ENCODE data around the gene DNAH6. TPM values are rescaled to one million over a fixed set of nuclear protein-coding genes. Genes with fewer than 3 reads are reported as not detected.
"Not testable (repeated sequence)": the region's sequence is repeated elsewhere in the genome, so short reads cannot be mapped to it uniquely, and the experiment has no call there.

DNAH6 gene
- 1.6 TPM for polyA plus RNA-seq (2013)

GRCh38 chr2:84516234-84516986 is at the start of gene DNAH6:
Gene DNAH6 (plus strand): TSS chr2:84516498. CDS start chr2:84517827, 1,329 bp downstream.
- peak; percentile 88 to 96 (median 94) for DNase-seq
- CTCF ChIA-PET: interaction anchor here (1.0 to 1.3 kb wide), 3 partner anchors 19 to 342 kb away, joined by 3 to 4 read pairs (median 3); no protein-coding TSS in a partner anchor
- Histone ChIP-seq H3K27ac (ENCODE audit: insufficient read depth in 1 of 2, low read depth in 1 of 2, low read length in 2 of 2, poor library complexity in 1 of 2, severe bottlenecking in 2 of 2) (peak within 1 kb of the TSS; percentile 20 to 61), H3K4me3 (ENCODE audit: control insufficient read depth in 1 of 7, extremely low read depth in 1 of 7, insufficient read depth in 4 of 7, low read depth in 2 of 7, low read length in 6 of 7) (peak within 1 kb of the TSS; percentile 47 to 82 (median 60)), H3K27me3 (replicated peaks in 2 of 5; ENCODE audit: control insufficient read depth in 4 of 5, insufficient read depth in 5 of 5, low read length in 4 of 5) (peaks cover 0 to 4% (median 0%) of the 10 kb centered on the region in 5 experiments), H3K36me3 (ENCODE audit: control insufficient read depth in 4 of 4, insufficient read depth in 4 of 4, low read length in 3 of 4) (no peaks in the 10 kb centered on the region), H3K9me3 (ENCODE audit: control extremely low read depth in 1 of 5, control insufficient read depth in 4 of 5, insufficient read depth in 2 of 5, low read depth in 1 of 5, low read length in 4 of 5) (peaks cover 0 to 11% (median 0%) of the 10 kb centered on the region in 5 experiments), H3K4me1 (ENCODE audit: control extremely low read depth in 1 of 4, control insufficient read depth in 4 of 4, insufficient read depth in 4 of 4, low read length in 3 of 4) (peaks cover 3 to 10% (median 7%) of the 10 kb centered on the region in 4 experiments)
- WGBS (ENCODE audit: insufficient coverage): 6% methylated on average over 27 of the region's 31 CpGs
- POLR2A ChIA-PET: no interaction called here

- no peak for DNase-seq
- peaks cover 0 to 28% (median 6%) of the 10 kb centered on the region in 5 experiments for H3K9me3 ChIP-seq (ENCODE audit: control extremely low read depth in 1 of 5, control insufficient read depth in 4 of 5, insufficient read depth in 2 of 5, low read depth in 1 of 5, low read length in 4 of 5)
- CTCF ChIA-PET: interaction anchor here (1.5 kb wide), 1 partner anchor 8 kb away, joined by 3 read pairs; the partner anchor contains the start of gene SUCLG1
These were observed 48.9 kb upstream of the DNAH6 start for GRCh38 chr2:84467389-84467788.

GRCh38 chr2:84472423-84472822 is 43.9 kb upstream of the DNAH6 start:
- H3K27ac ChIP-seq (ENCODE audit: insufficient read depth in 1 of 2, low read depth in 1 of 2, low read length in 2 of 2, poor library complexity in 1 of 2, severe bottlenecking in 2 of 2); H3K27me3 ChIP-seq (replicated peaks in 2 of 5; ENCODE audit: control insufficient read depth in 4 of 5, insufficient read depth in 5 of 5, low read length in 4 of 5); H3K36me3 ChIP-seq (ENCODE audit: control insufficient read depth in 4 of 4, insufficient read depth in 4 of 4, low read length in 3 of 4); H3K4me3 ChIP-seq (ENCODE audit: control insufficient read depth in 1 of 7, extremely low read depth in 1 of 7, insufficient read depth in 4 of 7, low read depth in 2 of 7, low read length in 6 of 7); CTCF ChIA-PET; H3K4me1 ChIP-seq (ENCODE audit: control extremely low read depth in 1 of 4, control insufficient read depth in 4 of 4, insufficient read depth in 4 of 4, low read length in 3 of 4); DNase-seq; POLR2A ChIA-PET: not testable (repeated sequence)
- 63% methylated on average over 2 of the region's 2 CpGs for WGBS (ENCODE audit: insufficient coverage)
- H3K9me3 ChIP-seq (ENCODE audit: control extremely low read depth in 1 of 5, control insufficient read depth in 4 of 5, insufficient read depth in 2 of 5, low read depth in 1 of 5, low read length in 4 of 5): peaks cover 0 to 35% (median 13%) of the 10 kb centered on the region in 5 experiments

More at GRCh38 chr2:84467389-84467788, 48.9 kb upstream of the DNAH6 start:
- no CpG with 5 or more reads among the region's 1 CpG for WGBS (ENCODE audit: insufficient coverage)
- no peak overlapping the region for H3K4me3 ChIP-seq (ENCODE audit: control insufficient read depth in 1 of 7, extremely low read depth in 1 of 7, insufficient read depth in 4 of 7, low read depth in 2 of 7, low read length in 6 of 7)
- no peaks in the 10 kb centered on the region for H3K4me1 ChIP-seq (ENCODE audit: control extremely low read depth in 1 of 4, control insufficient read depth in 4 of 4, insufficient read depth in 4 of 4, low read length in 3 of 4)
- H3K27me3 ChIP-seq (replicated peaks in 2 of 5; ENCODE audit: control insufficient read depth in 4 of 5, insufficient read depth in 5 of 5, low read length in 4 of 5): no peaks in the 10 kb centered on the region
- POLR2A ChIA-PET: no interaction called here
- H3K36me3 ChIP-seq (ENCODE audit: control insufficient read depth in 4 of 4, insufficient read depth in 4 of 4, low read length in 3 of 4): peaks cover 0 to 2% (median 0%) of the 10 kb centered on the region in 4 experiments
- no peak overlapping the region for H3K27ac ChIP-seq (ENCODE audit: insufficient read depth in 1 of 2, low read depth in 1 of 2, low read length in 2 of 2, poor library complexity in 1 of 2, severe bottlenecking in 2 of 2)

- ChIA-PET POLR2A (no interaction called here), CTCF (no interaction called here)
- Histone ChIP-seq H3K4me3 (ENCODE audit: control insufficient read depth in 1 of 7, extremely low read depth in 1 of 7, insufficient read depth in 4 of 7, low read depth in 2 of 7, low read length in 6 of 7) (no peak overlapping the region), H3K27me3 (replicated peaks in 2 of 5; ENCODE audit: control insufficient read depth in 4 of 5, insufficient read depth in 5 of 5, low read length in 4 of 5) (no peaks in the 10 kb centered on the region), H3K4me1 (ENCODE audit: control extremely low read depth in 1 of 4, control insufficient read depth in 4 of 4, insufficient read depth in 4 of 4, low read length in 3 of 4) (no peaks in the 10 kb centered on the region), H3K36me3 (ENCODE audit: control insufficient read depth in 4 of 4, insufficient read depth in 4 of 4, low read length in 3 of 4) (peaks cover 0 to 2% (median 0%) of the 10 kb centered on the region in 4 experiments), H3K9me3 (ENCODE audit: control extremely low read depth in 1 of 5, control insufficient read depth in 4 of 5, insufficient read depth in 2 of 5, low read depth in 1 of 5, low read length in 4 of 5) (peaks cover 0 to 40% (median 14%) of the 10 kb centered on the region in 5 experiments), H3K27ac (ENCODE audit: insufficient read depth in 1 of 2, low read depth in 1 of 2, low read length in 2 of 2, poor library complexity in 1 of 2, severe bottlenecking in 2 of 2) (no peak overlapping the region)
- WGBS (ENCODE audit: insufficient coverage): 100% methylated on average over 4 of the region's 6 CpGs
- no peak for DNase-seq
These were observed 43.3 kb upstream of the DNAH6 start for GRCh38 chr2:84472856-84473565.

DNA sequence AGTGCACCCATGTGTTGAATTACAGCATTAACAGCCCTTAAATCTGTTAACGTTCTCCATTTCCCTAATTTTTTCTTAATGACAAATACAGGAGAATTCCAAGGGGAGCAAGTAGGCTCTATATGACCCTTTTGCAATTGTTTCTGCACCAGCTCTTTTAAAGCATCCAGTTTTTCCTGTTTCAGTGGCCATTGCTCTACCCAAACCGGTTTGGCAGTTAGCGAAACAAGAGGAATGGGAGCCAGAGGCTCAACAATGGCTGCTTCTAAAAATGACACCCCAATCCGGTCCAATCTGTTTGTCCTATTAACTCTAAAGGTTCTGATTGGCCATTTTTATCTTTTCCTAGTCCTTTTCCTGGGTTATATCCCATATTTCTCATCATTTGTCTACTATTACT is 42.1 kb upstream of the DNAH6 start:
- H3K4me1 ChIP-seq (ENCODE audit: control extremely low read depth in 1 of 4, control insufficient read depth in 4 of 4, insufficient read depth in 4 of 4, low read length in 3 of 4): no peaks in the 10 kb centered on the region
- DNase-seq: no peak
- H3K36me3 ChIP-seq (ENCODE audit: control insufficient read depth in 4 of 4, insufficient read depth in 4 of 4, low read length in 3 of 4): no peaks in the 10 kb centered on the region
- ChIA-PET CTCF (no interaction called here), POLR2A (no interaction called here)
- H3K27ac ChIP-seq (ENCODE audit: insufficient read depth in 1 of 2, low read depth in 1 of 2, low read length in 2 of 2, poor library complexity in 1 of 2, severe bottlenecking in 2 of 2): no peak overlapping the region
- H3K27me3 ChIP-seq (replicated peaks in 2 of 5; ENCODE audit: control insufficient read depth in 4 of 5, insufficient read depth in 5 of 5, low read length in 4 of 5): no peaks in the 10 kb centered on the region
- 87% methylated on average over 4 of the region's 4 CpGs for whole genome bisulfite sequencing (ENCODE audit: insufficient coverage)
- H3K9me3 ChIP-seq (ENCODE audit: control extremely low read depth in 1 of 5, control insufficient read depth in 4 of 5, insufficient read depth in 2 of 5, low read depth in 1 of 5, low read length in 4 of 5): peaks cover 0 to 41% (median 12%) of the 10 kb centered on the region in 5 experiments
- H3K4me3 ChIP-seq (ENCODE audit: control insufficient read depth in 1 of 7, extremely low read depth in 1 of 7, insufficient read depth in 4 of 7, low read depth in 2 of 7, low read length in 6 of 7): no peak overlapping the region

DNA sequence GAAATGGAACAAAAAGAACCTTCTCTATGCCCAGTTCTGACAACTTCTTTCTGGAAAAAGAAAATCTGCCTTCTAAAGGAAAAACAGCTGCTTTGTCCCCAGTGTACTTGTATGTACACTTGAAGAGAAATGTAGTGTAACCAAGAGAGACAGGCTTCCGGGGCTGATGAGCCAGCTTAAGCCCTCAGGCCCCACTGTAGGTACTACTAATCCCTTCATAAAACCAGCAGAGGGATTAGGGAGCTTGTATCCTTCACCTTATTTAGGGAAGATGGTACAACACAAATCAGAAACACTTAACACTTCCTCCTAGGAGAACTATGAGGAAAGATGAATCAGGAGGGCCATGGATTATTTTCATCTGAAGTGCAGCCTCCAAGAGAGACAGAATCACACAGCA is 38.4 kb upstream of the DNAH6 start:
- CTCF ChIA-PET: interaction anchor here (1.3 kb wide), 1 partner anchor 8 kb away, joined by 4 read pairs; no protein-coding TSS in a partner anchor
- Histone ChIP-seq H3K36me3 (ENCODE audit: control insufficient read depth in 4 of 4, insufficient read depth in 4 of 4, low read length in 3 of 4) (no peaks in the 10 kb centered on the region), H3K27me3 (replicated peaks in 2 of 5; ENCODE audit: control insufficient read depth in 4 of 5, insufficient read depth in 5 of 5, low read length in 4 of 5) (no peaks in the 10 kb centered on the region), H3K9me3 (ENCODE audit: control extremely low read depth in 1 of 5, control insufficient read depth in 4 of 5, insufficient read depth in 2 of 5, low read depth in 1 of 5, low read length in 4 of 5) (peaks cover 0 to 25% (median 13%) of the 10 kb centered on the region in 5 experiments), H3K27ac (ENCODE audit: insufficient read depth in 1 of 2, low read depth in 1 of 2, low read length in 2 of 2, poor library complexity in 1 of 2, severe bottlenecking in 2 of 2) (no peak overlapping the region), H3K4me1 (ENCODE audit: control extremely low read depth in 1 of 4, control insufficient read depth in 4 of 4, insufficient read depth in 4 of 4, low read length in 3 of 4) (peaks cover 0 to 6% (median 0%) of the 10 kb centered on the region in 4 experiments), H3K4me3 (ENCODE audit: control insufficient read depth in 1 of 7, extremely low read depth in 1 of 7, insufficient read depth in 4 of 7, low read depth in 2 of 7, low read length in 6 of 7) (no peak overlapping the region)
- WGBS (ENCODE audit: insufficient coverage): no CpG with 5 or more reads among the region's 1 CpG
- POLR2A ChIA-PET: no interaction called here
- no peak for DNase-seq

- Histone ChIP-seq H3K4me3 (ENCODE audit: control insufficient read depth in 1 of 7, extremely low read depth in 1 of 7, insufficient read depth in 4 of 7, low read depth in 2 of 7, low read length in 6 of 7) (no peak overlapping the region), H3K36me3 (ENCODE audit: control insufficient read depth in 4 of 4, insufficient read depth in 4 of 4, low read length in 3 of 4) (no peaks in the 10 kb centered on the region), H3K4me1 (ENCODE audit: control extremely low read depth in 1 of 4, control insufficient read depth in 4 of 4, insufficient read depth in 4 of 4, low read length in 3 of 4) (peaks cover 0 to 6% (median 0%) of the 10 kb centered on the region in 4 experiments), H3K27ac (ENCODE audit: insufficient read depth in 1 of 2, low read depth in 1 of 2, low read length in 2 of 2, poor library complexity in 1 of 2, severe bottlenecking in 2 of 2) (no peak overlapping the region), H3K27me3 (replicated peaks in 2 of 5; ENCODE audit: control insufficient read depth in 4 of 5, insufficient read depth in 5 of 5, low read length in 4 of 5) (no peaks in the 10 kb centered on the region), H3K9me3 (ENCODE audit: control extremely low read depth in 1 of 5, control insufficient read depth in 4 of 5, insufficient read depth in 2 of 5, low read depth in 1 of 5, low read length in 4 of 5) (peaks cover 0 to 25% (median 13%) of the 10 kb centered on the region in 5 experiments)
- DNase-seq: no peak
- ChIA-PET CTCF (no interaction called here), POLR2A (interaction anchor here (0.6 kb wide), 1 partner anchor 166 kb away, joined by 3 read pairs; no protein-coding TSS in a partner anchor)
- 96% methylated on average over 3 of the region's 3 CpGs for WGBS (ENCODE audit: insufficient coverage)
These were observed 37.4 kb upstream of the DNAH6 start for GRCh38 chr2:84478867-84479266.

All from common myeloid progenitor, CD34-positive (primary cell).